ENCODE measurements around the gene PEPD.

DNA sequence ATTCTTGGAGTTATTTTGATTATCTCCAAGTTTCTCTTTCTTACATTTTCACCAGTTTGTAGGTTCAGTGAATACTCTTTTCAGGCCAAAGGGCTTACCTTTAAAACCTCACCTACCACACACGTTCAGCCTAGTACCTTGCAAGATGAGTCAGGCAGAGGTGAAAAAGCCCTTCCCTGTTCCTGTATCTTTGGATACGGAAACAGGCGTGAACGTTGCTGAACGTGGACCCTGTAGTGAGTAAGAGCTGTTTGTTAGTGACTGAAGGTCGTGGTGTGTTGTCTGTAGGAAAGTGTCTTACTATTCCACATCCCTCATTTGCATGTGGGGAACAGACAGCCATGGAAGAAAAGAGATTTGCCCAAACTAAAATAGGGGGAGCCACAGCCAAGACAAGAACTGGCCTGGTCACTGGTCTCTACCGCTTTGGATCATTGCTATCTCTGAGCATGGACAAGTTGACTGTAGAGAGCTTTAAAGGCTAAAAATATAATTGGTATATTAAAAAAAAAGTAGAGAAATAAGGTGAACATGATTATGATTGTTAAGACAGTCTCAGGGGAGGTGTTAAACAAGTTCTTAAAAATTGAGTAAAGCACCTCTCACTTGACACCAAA lies 144.5 kb downstream of the PEPD start:
- TF ChIP-seq, protein P1, sequence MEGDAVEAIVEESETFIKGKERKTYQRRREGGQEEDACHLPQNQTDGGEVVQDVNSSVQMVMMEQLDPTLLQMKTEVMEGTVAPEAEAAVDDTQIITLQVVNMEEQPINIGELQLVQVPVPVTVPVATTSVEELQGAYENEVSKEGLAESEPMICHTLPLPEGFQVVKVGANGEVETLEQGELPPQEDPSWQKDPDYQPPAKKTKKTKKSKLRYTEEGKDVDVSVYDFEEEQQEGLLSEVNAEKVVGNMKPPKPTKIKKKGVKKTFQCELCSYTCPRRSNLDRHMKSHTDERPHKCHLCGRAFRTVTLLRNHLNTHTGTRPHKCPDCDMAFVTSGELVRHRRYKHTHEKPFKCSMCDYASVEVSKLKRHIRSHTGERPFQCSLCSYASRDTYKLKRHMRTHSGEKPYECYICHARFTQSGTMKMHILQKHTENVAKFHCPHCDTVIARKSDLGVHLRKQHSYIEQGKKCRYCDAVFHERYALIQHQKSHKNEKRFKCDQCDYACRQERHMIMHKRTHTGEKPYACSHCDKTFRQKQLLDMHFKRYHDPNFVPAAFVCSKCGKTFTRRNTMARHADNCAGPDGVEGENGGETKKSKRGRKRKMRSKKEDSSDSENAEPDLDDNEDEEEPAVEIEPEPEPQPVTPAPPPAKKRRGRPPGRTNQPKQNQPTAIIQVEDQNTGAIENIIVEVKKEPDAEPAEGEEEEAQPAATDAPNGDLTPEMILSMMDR (IDR thresholded peaks at IDR 0.05; ENCODE audit: low read depth, low read length, missing input control) = no peak
- TF ChIP-seq, protein P2, sequence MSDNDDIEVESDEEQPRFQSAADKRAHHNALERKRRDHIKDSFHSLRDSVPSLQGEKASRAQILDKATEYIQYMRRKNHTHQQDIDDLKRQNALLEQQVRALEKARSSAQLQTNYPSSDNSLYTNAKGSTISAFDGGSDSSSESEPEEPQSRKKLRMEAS (IDR thresholded peaks at IDR 0.05) = no peak
- TF ChIP-seq, protein P3, sequence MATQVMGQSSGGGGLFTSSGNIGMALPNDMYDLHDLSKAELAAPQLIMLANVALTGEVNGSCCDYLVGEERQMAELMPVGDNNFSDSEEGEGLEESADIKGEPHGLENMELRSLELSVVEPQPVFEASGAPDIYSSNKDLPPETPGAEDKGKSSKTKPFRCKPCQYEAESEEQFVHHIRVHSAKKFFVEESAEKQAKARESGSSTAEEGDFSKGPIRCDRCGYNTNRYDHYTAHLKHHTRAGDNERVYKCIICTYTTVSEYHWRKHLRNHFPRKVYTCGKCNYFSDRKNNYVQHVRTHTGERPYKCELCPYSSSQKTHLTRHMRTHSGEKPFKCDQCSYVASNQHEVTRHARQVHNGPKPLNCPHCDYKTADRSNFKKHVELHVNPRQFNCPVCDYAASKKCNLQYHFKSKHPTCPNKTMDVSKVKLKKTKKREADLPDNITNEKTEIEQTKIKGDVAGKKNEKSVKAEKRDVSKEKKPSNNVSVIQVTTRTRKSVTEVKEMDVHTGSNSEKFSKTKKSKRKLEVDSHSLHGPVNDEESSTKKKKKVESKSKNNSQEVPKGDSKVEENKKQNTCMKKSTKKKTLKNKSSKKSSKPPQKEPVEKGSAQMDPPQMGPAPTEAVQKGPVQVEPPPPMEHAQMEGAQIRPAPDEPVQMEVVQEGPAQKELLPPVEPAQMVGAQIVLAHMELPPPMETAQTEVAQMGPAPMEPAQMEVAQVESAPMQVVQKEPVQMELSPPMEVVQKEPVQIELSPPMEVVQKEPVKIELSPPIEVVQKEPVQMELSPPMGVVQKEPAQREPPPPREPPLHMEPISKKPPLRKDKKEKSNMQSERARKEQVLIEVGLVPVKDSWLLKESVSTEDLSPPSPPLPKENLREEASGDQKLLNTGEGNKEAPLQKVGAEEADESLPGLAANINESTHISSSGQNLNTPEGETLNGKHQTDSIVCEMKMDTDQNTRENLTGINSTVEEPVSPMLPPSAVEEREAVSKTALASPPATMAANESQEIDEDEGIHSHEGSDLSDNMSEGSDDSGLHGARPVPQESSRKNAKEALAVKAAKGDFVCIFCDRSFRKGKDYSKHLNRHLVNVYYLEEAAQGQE (IDR thresholded peaks at IDR 0.05) = no peak
- no peak for TF ChIP-seq RAD21 (IDR thresholded peaks at IDR 0.05)
- TF ChIP-seq, protein P4, sequence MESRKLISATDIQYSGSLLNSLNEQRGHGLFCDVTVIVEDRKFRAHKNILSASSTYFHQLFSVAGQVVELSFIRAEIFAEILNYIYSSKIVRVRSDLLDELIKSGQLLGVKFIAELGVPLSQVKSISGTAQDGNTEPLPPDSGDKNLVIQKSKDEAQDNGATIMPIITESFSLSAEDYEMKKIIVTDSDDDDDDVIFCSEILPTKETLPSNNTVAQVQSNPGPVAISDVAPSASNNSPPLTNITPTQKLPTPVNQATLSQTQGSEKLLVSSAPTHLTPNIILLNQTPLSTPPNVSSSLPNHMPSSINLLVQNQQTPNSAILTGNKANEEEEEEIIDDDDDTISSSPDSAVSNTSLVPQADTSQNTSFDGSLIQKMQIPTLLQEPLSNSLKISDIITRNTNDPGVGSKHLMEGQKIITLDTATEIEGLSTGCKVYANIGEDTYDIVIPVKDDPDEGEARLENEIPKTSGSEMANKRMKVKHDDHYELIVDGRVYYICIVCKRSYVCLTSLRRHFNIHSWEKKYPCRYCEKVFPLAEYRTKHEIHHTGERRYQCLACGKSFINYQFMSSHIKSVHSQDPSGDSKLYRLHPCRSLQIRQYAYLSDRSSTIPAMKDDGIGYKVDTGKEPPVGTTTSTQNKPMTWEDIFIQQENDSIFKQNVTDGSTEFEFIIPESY (IDR thresholded peaks at IDR 0.05) = no peak

Measured in liver (tissue), 3 donors.